T-helper 2 cell (primary cell): Measurements from ENCODE around the gene TAPT1.
"Not testable (repeated sequence)": the region's sequence is repeated elsewhere in the genome, so short reads cannot be mapped to it uniquely, and the experiment has no call there.

Experiments used
- DNase-seq, 5 experiments: peaks; one replicate each; pipeline versions ENCODE4 v3.0.0 to v3.0.0-alpha.2; 2012 to 2022
- total RNA-seq, 2 donors: gene quantifications; one replicate each; lab custom pipeline; 2026; lab: John Stamatoyannopoulos, UW

The TAPT1 gene
- total RNA-seq = 52.8 to 76.1 reads per million in 2 donors

GRCh38 chr4:16225863-16226815, at the start of gene TAPT1:
TSS of gene TAPT1 (minus strand) at chr4:16226471. CDS start at chr4:16226457, 14 bp downstream.
- DNase-seq = peak; percentile 63 to 85 (median 67)

- no peak for DNase-seq
Observed at GRCh38 chr4:16271411-16271810, 45.1 kb upstream of the TAPT1 start.

- no peak for DNase-seq
Observed at GRCh38 chr4:16270454-16271328, 44.4 kb upstream of the TAPT1 start.

- not testable (repeated sequence) for DNase-seq
Observed at GRCh38 chr4:16269742-16270453, 43.6 kb upstream of the TAPT1 start.

GRCh38 chr4:16269240-16269639, 43.0 kb upstream of the TAPT1 start:
- no peak for DNase-seq

- DNase-seq = no peak
Observed at GRCh38 chr4:16268290-16268689, 42.0 kb upstream of the TAPT1 start.

- no peak for DNase-seq
Observed at GRCh38 chr4:16267639-16268038, 41.4 kb upstream of the TAPT1 start.

GRCh38 chr4:16265820-16266219, 39.5 kb upstream of the TAPT1 start:
- DNase-seq = no peak

- DNase-seq = peak in 2 of 5 experiments; percentile 0 to 43
Observed at GRCh38 chr4:16264798-16265197, 38.5 kb upstream of the TAPT1 start.

- DNase-seq = no peak
Observed at GRCh38 chr4:16263056-16263455, 36.8 kb upstream of the TAPT1 start.

- peak in 1 of 5 experiments; percentile 38 for DNase-seq
Observed at GRCh38 chr4:16262188-16262587, 35.9 kb upstream of the TAPT1 start.

GRCh38 chr4:16261313-16261878, 35.1 kb upstream of the TAPT1 start:
- DNase-seq = no peak

GRCh38 chr4:16259889-16260246, 33.6 kb upstream of the TAPT1 start:
- DNase-seq = peak in 1 of 5 experiments; percentile 9

- no peak for DNase-seq
Observed at GRCh38 chr4:16259241-16259888, 33.1 kb upstream of the TAPT1 start.

- DNase-seq = no peak
Observed at GRCh38 chr4:16257611-16258010, 31.3 kb upstream of the TAPT1 start.

GRCh38 chr4:16256343-16256742, 30.1 kb upstream of the TAPT1 start:
- DNase-seq = no peak

- no peak for DNase-seq
Observed at GRCh38 chr4:16255730-16256129, 29.5 kb upstream of the TAPT1 start.

- no peak for DNase-seq
Observed at GRCh38 chr4:16253127-16253960, 27.1 kb upstream of the TAPT1 start.

- no peak for DNase-seq
Observed at GRCh38 chr4:16250661-16251365, 24.5 kb upstream of the TAPT1 start.

- no peak for DNase-seq
Observed at GRCh38 chr4:16248605-16249004, 22.3 kb upstream of the TAPT1 start.
